GM10266 (cell line): ENCODE data around the gene KCND3.

Source experiments
- DNase-seq: peaks from one replicate; pipeline ENCODE4 v3.0.0; 2012; ENCODE audit errors: extremely low spot score
- TF ChIP-seq, protein P1 (sequence below): IDR thresholded peaks from 2 replicates; pipeline ENCODE4 v1.5.1; 2012; ENCODE audit warnings: mild to moderate bottlenecking, low read depth; ENCODE audit not compliant: control insufficient read depth, insufficient read depth; ENCODE audit errors: missing control alignments

Gene KCND3

DNA sequence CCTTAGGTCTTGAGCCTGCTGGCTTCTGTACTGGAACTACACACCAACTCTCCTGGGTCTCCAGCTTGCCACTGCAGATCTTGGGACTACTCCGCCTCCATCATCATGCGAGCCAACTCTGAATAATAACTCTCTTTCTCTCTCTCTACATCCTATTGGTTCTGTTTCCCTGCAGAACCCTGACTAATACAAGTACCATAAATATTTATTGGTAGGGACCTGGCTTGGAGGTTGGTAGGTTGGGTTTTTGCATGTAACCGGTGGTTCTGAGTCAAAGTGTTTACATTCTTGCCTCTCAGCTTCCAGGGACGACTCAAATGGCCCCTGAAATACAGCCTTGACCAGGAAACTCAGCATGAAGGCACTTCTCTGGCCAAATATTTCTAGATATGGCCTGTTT is 110.4 kb downstream of the KCND3 start:
- TF ChIP-seq, protein P1, sequence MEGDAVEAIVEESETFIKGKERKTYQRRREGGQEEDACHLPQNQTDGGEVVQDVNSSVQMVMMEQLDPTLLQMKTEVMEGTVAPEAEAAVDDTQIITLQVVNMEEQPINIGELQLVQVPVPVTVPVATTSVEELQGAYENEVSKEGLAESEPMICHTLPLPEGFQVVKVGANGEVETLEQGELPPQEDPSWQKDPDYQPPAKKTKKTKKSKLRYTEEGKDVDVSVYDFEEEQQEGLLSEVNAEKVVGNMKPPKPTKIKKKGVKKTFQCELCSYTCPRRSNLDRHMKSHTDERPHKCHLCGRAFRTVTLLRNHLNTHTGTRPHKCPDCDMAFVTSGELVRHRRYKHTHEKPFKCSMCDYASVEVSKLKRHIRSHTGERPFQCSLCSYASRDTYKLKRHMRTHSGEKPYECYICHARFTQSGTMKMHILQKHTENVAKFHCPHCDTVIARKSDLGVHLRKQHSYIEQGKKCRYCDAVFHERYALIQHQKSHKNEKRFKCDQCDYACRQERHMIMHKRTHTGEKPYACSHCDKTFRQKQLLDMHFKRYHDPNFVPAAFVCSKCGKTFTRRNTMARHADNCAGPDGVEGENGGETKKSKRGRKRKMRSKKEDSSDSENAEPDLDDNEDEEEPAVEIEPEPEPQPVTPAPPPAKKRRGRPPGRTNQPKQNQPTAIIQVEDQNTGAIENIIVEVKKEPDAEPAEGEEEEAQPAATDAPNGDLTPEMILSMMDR = no peak

DNA sequence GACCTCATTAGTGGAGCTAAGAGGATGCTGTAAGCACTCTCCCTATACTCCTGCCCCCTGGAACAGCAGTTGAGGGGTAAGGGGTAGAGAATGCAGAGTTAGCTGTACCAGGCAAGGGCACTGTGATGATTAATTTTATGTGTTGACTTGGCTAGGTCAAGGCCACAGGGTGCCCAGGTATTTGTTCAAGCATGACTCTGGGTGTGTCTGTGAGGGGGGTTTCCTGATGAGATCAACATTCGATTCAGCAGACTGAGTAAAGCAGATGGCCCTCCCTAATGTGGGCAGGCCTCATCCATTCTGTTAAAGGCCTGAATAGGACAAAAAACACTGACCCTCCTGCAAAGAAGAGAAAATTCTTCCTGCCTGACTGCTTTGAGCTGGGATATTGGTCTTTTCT is 110.8 kb downstream of the KCND3 start:
- no peak for DNase-seq

More for the DNA sequence above, 110.4 kb downstream of the KCND3 start:
- no peak for DNase-seq

DNA sequence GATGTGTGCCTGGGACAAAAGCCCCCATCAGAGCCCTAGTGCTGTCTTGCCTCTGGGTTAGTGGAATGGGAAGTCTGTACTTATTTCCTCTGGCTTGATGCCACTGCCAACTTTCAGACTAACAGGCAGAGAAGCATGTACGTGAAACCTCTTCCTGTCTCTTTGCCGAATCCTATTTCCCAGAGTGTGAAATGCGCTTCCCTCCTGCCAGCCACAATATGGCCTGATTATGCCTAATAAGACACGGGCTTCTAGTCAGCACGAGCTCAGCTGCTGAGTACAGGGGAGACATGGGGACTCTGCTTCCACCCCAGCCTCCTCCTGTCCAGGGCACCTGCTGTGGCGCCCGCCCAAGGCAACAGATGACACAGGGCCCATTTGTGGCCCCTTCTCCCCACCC is 111.4 kb downstream of the KCND3 start:
- no peak for DNase-seq
- TF ChIP-seq, protein P1 = no peak

More for the DNA sequence above, 110.8 kb downstream of the KCND3 start:
- TF ChIP-seq, protein P1 = no peak

DNA sequence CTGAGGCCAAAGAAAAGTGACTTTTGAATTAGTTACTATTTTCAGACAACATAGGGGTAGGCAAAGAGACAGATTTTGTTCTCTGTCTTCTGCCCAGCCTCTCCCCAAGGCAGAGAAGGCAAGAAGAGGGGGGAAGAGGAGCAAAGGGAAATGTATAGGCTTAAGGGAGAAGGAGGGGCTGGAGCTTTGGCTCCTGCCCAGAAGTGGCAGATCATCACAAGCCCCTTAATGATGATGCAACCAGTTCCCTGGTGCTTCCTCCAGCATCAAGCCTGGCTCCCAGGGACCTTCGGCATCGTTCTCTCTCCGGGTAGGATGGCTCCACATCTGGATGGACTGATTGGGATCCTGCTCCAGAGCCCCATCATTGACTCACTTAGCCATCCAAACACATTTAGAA is 112.8 kb downstream of the KCND3 start:
- TF ChIP-seq, protein P1 = no peak
- no peak for DNase-seq

DNA sequence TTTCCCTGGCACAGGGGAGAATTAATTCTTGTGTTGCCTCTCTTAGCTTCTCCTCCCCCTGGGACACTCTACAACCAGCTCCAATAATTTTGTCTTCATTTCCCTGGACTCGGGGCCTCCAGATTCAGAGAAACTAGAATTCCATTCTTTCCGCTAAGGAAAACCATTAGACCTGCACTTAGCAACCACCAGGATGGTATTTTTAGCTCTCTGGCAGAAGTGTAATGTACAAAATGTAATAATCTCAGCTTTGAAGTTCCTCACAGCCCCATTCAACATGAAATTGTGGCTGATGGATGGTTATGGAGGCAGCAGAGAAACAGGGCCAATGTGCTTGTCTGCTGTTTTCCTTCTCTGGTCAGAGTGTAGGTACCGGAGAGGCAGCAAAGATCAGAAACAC is 113.8 kb downstream of the KCND3 start:
- TF ChIP-seq, protein P1 = no peak
- no peak for DNase-seq

DNA sequence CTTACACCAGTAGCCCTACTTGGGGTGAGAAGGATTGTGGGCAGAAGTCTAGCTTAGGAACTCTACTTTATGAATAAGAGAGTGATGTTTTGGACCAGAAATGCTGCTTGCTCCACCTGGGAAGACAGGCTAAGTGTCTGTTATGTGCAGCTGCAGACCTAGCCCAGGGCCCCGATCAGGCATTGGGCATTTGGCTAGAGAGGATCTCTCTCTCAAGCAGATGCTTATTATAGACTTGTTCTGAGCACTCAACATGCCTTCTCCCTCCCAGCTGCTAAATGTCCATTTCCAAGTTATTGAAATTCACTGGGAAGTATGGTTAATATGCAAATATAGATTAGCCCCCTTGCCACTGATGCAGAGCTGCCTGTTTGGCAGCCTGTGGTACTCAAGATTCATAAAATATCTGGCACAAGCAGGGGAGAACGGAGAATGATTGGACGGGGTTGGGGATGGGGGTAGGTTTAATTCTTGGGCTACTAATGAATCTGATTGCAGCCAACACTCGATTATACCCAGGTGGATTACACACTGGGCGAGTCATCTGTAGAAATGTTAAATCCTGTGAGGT is 115.9 kb downstream of the KCND3 start:
- TF ChIP-seq, protein P1 = no peak
- DNase-seq = no peak

DNA sequence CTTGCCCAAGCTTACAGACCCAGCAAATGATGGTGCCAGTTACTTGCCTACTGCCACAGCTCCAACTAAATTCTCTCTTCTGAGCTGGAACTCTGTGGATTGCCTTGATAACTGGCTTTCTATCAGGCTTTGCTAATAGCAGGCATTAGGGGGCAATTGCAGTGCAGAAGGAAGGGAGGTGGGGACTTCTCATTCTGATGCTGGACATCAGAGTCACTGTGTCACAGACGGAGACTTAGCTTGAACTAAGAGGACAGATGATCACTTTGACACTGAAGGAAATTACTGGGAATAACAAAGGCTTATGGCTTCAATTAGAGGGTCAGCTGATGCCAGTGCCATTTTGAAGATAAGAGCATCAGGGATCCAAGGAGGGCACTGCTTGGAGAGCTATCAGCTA is 119.3 kb downstream of the KCND3 start:
- DNase-seq = no peak
- TF ChIP-seq, protein P1 = no peak
